ENCODE data around the gene PRDM1.

GRCh38 chr6:106070636-106071035, 15.5 kb upstream of the PRDM1 start:
- TF ChIP-seq CTCF (IDR thresholded peaks at IDR 0.05) (no peak), POLR2A (IDR thresholded peaks at IDR 0.05) (no peak)

Measured in body of pancreas (tissue), 4 donors.